ENCODE results near the gene ADK.
"Not testable (repeated sequence)": the region's sequence is repeated elsewhere in the genome, so short reads cannot be mapped to it uniquely, and the experiment has no call there.

ADK gene

DNA sequence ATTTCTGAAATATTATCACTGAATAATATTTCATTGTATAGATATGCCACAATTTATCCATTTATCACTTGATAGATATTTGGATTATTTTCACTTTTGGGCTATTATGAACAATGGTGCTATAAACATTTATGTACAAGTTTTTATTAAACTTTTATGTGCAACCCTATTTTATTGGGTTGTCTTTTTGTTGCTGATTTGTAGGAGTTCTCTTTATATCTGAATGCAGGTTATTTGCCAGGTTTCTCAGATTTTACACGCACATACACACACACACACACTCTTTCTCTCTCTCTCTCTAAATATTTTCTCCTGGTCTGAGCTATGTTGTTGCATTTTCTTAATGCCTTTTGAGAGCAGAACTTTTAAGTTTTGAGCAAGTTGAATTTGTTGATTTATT lies 36.2 kb downstream of the ADK start:
- DNase-seq = no peak

DNA sequence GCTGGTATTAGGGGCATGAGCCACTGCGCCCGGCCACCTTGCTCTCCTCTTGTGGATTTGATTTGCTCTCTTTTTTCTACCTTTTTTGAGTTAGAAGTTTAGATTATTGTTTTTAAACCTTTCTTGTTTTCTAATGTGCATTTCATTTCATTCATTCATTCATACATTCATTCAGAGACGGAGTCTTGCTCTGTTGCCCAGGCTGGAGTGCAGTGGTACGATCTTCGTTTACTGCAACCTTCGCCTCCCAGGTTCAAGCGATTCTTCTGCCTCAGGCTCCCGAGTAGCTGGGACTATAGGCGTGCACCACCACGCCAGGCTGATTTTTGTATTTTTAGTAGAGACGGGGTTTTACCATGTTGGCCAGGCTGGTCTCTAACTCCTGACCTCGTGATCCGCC lies 37.6 kb downstream of the ADK start:
- not testable (repeated sequence) for DNase-seq

DNA sequence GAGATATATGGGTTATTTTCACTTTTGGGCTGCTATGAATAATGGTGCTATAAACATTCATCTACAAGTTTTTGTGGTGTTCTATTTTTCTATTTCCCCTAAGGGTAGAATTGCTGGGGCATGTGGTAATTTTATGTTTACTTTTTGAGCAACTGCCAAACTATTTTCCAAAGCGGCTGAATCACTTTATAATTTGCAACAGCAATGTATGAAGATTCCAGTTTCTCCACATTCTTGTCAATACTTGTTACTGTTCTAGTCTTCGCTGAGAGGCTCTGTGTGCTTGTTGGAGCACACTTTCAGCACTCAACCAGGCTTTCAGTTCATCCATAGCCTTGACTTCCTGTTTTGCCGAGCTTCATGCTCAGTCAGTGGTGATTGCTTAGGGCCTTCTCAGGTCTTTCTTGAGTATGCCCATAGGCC lies 39.0 kb downstream of the ADK start:
- no peak for DNase-seq

DNA sequence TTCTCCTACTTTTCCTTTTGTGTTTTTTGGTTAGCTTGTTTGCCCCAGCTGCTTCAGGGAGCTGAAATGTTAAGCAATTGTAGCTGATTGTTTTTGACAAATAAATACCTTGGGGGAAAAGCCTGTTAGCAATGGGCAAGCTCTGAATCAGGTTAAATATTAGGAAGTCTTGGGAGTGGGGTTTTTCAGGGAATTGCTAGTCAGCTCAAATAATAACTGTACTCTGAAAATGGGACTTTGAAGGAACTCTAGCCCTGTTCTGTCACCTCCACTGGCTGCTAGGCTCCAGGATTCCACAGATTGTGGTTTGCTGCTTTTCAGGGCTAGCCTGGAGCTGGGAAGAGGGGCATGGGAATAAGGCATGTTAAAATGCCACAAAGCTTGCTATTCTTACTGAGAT lies 39.5 kb downstream of the ADK start:
- DNase-seq = no peak

DNA sequence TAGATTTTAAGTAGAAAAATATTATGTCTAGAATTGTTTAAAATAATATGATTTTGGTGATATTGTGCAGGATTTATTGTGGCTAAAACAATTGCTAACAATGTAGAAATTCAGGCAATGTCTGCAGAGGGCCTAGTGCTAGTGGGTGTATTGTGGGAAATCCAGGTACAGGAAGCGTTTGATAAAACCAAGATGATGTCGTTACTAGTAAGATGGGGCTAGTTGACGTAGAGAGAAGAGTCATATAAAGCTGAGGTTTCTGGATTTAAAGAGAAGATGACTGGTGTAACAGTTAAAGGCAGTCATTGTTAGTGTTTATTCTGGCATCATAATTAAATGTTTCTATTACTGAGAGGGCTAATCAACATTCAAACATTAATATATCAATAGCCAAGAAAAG lies 43.5 kb downstream of the ADK start:
- no peak for DNase-seq

DNA sequence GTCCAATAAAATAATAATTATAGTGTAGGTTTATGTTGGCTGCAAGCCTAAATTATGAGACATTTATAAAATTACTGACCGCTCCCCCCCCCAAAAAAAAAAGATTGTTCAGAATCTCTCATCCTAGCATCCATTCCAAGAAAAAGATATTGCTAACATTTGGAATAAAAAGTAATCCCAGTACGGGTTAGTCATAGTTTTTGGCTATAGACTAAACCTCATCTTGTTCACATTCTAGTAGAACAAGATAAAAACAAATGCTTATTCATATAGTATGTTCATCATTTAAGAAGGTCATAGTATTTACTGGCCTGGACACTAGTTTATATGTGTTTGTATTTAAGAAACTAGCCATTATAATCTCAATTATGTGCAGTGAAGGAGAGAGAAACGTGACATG lies 44.0 kb downstream of the ADK start:
- DNase-seq = no peak

DNA sequence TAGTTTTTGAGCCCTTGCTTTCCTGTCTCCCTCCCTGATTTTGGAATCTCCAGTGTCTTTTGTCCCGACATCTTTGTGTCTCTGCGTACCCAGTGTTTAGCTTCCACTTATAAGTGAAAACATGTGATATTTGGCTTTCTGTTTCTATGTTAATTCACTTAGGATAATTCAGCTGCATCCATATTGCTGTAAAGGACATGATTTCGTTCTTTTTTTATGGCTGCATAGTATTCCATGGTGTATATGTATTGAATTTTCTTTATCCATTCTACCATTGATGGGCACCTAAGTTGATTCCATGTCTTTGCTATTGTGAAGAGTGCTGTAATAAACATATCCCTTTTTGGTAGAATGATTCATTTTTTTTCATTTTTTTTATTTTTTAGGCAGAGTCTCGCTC lies 48.3 kb downstream of the ADK start:
- no peak for DNase-seq

DNA sequence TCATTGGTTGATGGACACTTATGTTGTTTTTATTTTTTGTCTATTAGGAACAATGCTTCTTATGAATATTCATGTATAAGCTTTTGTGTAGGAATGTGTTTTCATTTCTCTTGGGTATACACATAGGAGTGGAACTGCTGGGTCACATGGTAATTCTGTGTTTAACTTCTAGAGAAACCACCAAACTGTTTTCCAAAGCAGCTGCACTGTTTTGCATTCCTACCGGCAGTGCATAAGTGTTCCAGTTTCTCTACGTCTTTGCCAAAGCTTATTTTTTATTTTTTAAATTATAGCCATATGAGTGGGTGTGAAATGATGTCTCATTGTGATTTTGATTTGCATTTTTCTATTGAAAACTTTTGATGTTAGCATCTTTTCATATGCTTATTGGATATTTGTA lies 51.3 kb downstream of the ADK start:
- no peak for DNase-seq

DNA sequence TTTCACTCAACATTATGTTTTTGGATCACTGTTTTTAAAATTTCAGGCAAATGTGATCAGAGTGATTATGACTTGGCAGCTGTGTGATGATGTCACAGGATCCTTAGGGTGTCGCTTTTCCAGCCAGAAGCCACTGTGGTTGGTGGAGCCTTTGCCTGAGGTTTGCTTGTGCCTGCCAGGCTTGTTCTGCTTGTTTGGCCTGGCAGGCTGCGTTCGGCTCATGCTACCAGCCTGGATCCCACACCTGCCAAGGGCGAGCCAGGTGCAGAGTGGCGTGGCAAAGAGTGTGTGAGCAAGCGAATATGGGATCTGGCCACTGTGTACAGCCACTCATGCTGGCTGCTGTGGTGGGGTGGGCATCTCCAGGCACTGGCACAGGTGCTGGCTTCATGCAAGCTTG lies 55.7 kb downstream of the ADK start:
- DNase-seq = no peak

DNA sequence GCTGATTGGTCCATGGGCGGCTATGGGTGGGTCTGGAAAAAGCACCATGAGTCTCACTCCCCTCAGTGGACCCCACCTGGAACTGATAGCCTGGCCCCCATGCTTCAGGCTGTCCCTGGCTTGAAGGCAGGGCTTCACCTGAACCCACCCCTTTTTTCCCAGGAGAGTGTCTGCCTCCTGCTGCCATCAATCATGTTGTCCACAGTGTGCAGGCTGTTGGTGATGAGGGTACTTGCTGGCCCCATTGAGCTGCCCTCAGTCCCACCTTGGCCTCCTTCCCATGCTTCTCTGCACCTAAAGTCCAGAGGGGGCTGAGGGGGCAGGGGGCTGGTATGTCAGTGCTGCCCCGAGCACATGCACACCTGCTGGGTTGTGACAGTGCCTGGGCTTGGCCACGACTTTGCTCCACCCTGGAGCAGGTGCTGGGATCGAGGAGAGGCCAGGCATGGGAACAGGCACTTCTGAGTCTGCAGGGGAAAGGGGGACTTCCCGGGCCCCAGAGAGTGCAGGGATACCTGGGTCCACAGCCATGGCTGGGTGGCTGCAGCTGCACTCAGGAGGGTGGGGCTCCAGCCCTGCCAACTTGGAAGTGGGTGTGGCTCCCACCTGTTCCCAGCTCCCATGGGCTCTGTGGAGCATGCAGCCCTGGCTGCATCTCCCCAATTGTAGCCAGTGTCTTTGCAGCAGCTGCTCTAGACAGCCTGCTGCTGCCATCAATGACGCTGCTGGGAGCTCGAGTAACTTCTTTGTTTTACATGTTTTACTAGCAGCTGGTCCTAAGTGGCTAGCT lies 56.9 kb downstream of the ADK start:
- DNase-seq = no peak

DNA sequence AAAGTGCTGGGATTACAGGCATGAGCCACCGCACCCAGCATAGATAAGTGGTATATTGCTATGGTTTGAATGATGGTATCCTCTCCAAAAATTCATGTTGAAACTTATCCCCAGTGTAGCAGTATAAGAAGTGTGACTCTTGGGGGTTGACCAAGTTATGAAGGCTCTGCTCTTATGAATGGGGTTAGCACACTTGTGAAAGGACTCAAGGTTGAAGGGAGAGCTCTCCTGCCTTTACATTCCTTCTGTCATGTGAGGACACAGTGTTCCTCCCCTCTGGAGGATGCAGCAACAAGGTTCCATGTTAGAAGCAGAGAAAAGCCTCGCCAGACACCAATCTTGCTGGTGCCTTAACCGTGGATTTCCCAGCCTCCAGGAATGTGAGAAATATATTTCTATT lies 58.0 kb downstream of the ADK start:
- no peak for DNase-seq

DNA sequence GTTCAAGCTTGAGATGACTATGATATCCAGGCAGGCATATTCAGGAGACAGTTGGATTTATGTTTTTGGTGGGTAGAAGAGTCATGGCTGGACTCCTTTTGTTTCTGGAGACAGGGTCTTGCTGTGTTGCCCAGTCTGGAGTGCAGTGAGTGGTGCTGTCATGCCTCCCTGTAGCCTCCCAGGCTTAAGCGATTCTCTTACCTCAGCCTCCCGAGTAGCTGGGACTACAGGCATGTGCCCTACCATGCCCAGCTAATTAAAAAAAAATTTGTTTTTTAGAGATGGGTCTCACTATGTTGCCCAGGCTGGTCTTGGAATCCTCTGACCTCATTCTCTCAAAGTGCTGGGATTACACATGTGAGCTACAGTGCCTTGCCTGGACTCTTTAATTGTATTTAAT lies 62.0 kb downstream of the ADK start:
- no peak for DNase-seq

DNA sequence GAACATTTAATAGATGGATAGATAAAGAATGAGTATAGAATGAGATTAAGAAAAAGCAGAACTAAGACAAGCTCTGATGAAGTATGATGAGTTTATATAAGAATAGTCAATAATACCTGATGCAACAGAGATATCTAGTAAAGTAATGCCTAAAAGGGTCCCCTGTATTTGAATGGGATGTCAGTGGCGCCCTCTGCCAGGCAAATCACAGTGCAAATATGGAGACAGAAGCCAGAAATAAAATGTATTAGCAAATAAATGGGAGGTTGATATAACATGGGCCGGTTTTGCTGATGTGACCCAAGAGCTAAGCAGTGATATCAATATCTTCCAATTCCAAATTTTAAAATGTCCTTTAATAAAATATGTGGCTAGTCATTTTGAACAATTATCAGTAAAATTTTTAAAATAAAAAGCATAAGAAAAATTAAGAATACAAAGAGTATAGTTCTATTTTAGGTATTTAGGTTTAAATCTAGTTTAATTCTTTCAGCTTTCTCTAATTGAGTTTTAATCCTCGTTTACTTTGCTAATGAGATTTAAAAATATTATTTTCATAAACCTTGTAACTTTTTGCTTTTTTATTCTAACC lies 62.6 kb downstream of the ADK start:
- DNase-seq = peak in 2 of 4 experiments; percentile 15 to 50

DNA sequence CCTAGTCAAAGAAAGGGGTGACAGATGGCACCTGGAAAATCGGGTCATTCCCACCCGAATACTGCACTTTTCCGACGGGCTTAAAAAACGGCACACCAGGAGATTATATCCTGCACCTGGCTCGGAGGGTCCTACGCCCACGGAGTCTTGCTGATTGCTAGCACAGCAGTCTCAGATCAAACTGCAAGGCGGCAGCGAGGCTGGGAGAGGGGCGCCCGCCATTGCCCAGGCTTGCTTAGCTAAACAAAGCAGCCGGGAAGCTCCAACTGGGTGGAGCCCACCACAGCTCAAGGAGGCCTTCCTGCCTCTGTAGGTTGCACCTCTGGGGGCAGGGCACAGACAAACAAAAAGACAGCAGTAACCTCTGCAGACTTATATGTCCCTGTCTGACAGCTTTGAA lies 66.1 kb downstream of the ADK start:
- DNase-seq = not testable (repeated sequence)

DNA sequence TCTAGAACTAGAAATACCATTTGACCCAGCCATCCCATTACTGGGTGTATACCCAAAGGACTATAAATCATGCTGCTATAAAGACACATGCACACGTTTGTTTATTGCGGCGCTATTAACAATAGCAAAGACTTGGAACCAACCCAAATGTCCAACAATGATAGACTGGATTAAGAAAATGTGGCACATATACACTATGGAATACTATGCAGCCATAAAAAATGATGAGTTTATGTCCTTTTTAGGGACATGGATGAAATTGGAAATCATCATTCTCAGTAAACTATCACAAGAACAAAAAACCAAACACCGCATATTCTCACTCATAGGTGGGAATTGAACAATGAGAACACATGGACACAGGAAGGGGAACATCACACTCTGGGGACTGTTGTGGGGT lies 71.4 kb downstream of the ADK start:
- not testable (repeated sequence) for DNase-seq

DNA sequence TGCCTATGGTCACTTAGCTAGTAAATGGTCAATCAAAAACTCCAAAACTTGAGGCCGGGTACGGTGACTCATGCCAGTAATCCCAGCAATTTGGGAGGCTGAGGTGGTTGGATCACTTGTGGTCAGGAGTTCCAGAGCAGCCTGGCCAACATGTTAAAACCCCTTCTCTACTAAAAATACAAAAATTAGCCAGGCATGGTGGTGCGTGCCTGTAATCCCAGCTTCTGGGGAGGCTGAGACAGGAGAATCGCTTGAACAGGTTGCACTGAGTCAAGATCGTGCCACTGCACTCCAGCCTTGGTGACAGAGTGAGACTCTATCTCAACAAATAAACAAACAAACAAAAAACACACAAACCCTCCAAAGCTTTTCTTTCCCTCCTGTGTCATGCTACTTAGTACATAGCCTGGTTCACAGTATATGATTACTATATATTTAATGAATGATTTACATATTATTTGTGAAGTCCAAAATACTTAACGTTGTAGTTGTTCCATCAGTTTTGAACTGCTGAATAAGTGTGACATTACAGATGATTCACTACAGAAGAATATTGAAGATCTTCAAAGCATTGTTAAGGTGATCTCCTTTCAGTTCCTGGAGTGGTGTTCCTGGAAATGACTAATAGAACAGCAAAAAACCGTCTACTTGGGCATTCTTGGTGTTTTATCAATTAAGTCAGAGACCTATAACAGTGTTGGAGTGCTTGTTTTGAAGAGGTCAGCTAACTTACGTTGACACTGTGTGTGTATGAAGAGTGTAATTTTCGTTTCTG lies 72.9 kb downstream of the ADK start:
- no peak for DNase-seq

DNA sequence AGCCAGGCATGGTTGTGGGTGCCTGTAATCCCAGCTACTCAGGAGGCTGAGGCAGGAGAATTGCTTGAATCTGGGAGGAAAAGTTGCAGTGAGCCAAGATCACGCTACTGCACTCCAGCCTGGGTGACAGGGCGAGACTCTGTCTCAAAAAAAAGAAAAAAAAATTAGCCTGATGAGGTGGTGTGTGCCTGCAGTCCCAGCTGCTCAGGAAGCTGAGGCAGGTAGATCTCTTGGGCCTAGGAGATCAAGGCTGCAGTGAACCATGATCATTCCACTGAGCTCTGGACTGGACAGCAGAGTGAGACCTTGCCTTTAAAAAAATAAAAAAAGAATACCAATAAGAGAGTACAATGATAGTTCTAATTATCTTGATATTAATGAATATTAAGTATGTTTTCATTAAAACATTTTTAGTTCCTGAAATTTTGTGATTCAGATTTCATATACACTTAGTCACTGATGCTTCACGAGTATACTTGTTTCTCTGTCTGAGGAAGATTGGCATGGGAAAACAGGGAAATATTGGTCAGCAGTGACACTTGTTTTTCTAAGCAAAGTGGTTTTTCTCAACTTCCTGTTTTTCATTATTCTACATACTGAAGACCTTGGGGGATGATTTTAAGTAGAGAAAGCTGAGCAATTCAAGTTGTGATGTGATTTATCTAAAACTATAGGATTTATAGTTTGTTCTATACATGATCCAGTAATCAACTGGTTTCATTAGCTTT lies 76.8 kb downstream of the ADK start:
- no peak for DNase-seq

DNA sequence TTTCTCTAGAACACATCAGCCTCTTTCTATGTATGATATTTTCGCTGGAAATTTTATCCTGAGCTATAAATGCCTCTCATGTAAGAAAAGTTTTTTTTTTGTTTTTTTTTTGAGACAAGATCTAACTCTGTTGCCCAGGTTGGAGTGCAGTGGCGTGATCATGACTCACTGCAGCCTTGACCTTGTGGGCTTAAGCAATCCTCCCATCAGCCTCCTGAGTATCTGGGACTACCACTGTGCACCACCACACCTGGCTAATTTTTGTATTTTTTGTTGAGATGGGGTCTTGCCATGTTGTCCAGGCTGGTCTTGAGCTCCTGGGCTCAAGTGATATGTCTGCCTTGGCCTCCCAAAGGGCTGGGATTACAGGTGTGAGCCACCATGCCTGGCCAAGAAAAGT lies 80.4 kb downstream of the ADK start:
- no peak for DNase-seq

DNA sequence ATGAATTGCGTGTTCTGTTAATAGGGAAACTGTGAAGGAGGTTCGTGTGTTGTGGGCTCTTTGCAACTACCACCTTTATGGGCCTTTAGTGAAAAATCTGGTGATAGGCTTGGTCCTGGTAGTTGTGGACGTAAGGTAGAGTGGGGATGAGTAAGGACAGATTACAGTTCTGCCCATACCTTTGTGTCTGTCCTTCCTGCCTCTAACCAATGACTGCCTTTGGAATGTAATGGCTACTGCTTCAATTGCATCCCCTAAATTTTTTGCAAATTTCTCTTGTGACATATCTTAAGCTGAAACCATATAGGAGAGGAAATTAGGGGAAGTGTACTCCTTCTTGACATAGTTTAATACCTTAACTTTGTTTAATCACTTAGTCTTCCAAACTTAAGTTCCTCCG lies 82.3 kb downstream of the ADK start:
- no peak for DNase-seq

DNA sequence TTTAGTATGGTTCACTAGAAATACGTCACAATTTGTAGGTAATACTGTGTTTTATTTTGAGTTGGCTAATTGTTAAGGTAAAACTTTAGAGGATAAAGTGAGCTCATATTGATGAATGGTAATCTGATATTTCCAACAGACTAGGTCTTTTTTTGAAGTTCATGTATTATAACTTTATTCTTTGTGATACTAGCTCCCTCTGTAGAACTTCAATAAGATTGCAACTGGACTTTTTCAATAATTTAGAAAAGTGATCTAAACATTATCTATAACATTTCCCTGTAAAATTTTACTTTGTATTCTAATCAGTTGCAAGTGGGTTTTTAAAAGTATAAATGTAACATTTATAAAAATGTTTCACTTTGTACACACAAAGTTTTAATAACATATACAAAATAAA lies 83.5 kb downstream of the ADK start:
- DNase-seq = no peak

DNA sequence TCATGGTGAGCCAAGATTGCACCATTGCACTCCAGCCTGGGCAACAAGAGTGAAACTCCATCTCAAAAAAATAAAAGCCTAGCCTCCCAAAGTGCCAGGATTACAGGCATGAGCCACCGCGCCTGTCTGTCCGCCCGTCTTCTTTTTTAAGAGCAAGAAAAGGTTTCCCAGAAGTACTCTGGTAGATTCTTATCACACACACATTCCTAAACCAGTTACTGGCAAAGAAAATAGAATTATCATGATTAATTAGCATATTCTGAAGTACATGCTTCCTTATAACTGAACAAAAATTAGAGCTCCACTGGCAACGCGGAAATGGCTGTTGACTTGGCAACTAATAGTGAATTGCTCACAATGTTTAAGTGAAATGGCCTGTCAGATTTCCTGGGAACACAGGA lies 87.0 kb downstream of the ADK start:
- no peak for DNase-seq

DNA sequence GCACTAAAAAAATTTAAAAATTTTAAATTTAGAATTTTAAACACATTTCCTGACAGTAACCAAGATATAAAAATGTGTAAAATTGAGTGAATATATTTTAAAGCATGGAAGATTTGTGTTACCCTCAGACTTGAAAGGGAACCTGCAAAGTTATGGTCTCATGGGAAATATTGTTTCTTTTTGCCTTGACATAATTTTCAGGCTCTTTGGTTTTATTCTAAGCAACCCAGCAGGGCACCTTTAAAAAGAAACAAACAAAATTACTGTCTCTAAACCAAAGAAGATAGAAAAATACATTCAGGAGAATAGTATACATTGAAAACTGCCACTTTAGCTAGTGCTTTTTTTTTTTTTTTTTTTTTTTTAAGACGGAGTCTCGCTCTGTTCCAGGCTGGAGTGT lies 87.5 kb downstream of the ADK start:
- no peak for DNase-seq

DNA sequence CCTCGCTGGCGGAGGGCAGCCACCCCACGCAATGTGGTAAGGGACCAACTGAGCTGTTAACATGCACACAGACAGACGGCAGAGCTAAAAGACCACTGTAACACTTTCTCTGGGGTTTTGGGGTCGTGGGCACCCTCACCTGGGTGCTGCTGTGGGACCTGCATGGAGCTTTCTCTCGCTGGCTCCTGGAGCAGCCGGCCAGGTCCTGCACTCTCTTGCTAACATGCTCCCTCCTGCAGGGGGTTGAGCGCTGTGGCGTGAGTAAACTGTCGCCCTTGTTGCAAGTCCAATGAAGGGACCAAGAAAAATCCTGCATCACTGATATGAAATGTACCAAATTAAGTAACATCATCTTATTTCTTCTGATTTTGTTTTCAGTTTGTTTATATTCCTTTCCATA lies 92.0 kb downstream of the ADK start:
- no peak for DNase-seq
